Bone marrow (tissue), 2 donors: ENCODE data around the gene HPD.
"Not testable (repeated sequence)": the region's sequence is repeated elsewhere in the genome, so short reads cannot be mapped to it uniquely, and the experiment has no call there.

Experiments used
- DNase-seq, 2 donors: peaks; one replicate each; lab custom pipeline; 2025; lab: John Stamatoyannopoulos, UW

The HPD gene

DNA sequence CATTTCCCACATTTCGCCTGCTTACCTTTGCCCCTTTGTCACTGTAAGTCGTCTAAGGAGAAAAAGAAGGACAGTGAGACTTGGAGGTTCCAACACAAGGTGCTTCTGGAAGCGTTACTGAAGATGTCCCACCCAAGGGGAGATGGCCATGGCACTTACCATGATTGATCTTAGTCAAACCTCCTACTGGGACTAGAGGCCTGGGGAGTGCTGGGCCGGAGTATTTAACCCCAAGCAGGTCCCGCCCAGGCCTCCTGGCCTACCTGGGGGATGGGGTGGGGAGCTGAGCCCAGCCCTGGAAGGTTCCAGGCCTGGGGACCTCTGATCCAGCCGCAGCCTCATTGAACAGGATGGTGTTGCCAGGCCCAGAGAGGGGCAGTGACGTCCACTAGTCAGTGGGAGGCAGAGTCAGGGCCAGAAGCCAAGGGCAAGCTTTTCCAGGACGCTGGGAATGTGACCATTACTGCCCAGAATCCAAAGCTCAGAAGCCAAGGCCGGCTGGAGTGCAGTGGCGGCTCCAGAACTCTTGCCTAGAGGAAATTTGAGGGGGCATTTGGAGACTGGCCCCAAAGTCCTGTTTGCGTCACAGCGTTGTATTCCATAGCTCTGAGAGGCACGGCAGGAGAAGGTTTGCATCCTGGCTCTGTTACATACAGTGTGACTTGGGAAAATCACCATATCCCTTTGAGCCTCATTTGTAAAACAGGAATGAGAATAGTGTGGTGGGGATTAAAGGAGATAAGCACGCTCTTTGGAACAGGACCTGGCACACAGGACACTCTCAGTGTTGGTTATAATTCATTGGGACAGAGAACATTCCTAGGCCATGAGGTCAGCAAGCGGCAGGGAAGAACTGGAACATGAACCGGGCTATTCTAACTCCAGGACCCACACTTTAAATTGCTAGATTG is at the start of gene HPD:
Gene HPD, minus strand, starts transcription at position 198 of the 911 bp plus-strand sequence. Its CDS starts 36 bp downstream, at position 162.
- no peak for DNase-seq

DNA sequence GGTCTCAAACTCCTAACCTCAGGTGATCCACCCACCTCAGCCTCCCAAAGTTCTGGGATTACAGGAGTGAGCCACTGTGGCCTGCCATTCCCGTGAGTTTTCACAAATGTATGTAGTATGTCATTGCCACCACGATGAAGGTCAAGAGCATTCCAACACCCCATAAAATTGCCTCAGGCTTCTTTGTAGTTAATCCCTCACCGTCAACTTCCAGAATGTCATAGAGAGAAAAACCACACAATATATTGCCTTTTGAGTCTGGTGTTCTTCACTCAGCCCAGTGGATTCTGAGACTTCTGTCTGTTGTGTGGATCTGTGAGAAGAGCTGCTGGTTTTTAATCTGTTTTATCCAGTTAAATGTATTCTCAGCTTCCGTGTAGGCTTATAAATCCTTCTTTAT is 47.1 kb upstream of the HPD start:
- DNase-seq = no peak

DNA sequence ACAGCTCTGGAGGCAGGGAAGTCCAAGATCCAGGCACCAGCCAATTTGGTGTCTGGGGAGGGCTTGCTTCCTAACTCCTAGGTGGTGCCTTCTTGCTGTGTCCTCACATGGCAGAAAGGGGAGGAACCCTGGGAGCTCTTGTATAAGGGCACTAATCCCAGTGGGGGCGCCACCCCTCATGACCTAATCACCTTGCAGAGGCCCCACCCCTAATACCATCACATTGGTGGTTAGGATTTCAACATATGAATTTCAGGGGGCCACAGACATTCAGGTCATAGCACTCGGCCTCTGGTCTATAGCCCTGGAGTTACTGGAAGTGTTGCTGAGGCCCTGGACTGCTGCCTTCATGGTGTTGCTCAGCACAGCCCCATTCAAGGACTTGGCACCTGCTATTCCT is 44.5 kb upstream of the HPD start:
- DNase-seq = no peak

DNA sequence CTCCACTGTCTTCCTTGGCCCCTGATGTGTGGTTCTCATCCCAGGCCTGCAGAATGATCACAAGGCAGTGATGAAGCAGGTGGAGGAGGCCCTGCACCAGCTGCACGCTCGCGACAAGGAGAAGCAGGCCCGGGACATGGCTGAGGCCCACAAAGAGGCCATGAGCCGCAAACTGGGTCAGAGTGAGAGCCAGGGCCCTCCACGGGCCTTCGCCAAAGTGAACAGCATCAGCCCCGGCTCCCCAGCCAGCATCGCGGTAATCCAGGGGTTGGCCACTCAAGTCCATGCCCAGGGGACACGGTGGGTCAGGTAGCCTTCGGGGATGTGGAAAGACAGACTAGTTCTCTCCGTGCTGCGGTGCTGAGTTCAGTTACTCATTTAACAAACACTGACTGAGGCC is 40.9 kb upstream of the HPD start:
- no peak for DNase-seq

DNA sequence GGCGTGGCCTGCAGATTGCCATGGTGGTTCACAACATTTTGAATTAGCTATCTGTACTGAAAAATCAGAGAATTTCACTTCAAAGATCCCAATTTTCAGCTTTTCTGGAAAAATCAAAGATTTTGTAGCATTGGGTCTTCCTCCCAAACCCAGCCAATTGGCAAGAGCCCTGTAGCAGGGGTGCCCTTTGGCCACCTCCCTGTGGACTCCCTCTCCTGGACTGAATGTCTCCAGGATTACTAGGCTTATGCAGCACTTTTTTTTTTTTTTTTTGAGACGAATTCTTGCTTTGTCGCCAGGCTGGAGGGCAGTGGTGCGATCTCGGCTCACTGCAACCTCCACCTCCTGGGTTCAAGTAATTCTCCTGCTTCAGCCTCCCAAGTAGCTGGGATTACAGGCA is 39.6 kb upstream of the HPD start:
- DNase-seq = no peak

DNA sequence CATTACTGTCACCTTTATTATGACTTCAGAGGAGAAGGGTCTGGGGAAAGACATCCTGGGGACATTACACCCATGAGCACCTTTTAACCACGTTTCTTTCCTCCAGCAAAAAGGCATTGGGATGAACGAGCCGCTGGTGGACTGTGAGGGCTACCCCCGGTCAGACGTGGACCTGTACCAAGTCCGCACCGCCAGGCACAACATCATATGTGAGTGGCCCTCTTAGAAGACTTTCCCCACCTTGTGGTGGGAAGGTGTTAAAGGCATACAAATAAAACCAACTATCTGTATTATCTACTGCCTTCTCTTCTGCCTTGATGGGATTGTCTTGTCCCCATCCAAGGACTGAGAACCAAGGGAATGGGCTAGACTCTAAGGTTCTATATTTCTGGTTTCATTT is 36.0 kb upstream of the HPD start:
- no peak for DNase-seq

DNA sequence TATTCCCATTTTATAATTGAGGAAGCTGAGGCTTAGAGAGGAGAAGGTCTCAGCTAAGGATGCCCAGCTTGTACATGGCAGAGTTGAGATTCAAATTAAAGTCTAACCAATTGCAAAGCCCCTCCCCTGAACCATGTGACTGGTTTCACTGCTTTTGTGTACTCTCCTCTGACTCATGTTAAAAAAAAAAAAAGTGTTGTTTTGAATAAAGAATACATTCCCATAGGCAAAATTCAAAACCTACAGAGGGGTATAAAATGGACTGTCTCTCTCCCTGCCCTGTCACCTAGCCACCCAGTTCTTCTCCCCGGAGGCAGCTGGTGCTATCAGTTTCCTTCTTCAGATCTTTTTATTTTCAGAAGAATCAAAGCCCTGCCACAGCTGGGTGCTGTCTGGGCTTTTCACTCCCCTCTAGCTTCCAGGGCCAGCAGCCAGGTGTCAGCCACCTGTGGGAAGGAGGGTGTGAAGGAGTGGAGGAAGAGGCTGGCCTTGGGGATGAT is 35.4 kb upstream of the HPD start:
- DNase-seq = peak in 1 of 2 donors; percentile 11

DNA sequence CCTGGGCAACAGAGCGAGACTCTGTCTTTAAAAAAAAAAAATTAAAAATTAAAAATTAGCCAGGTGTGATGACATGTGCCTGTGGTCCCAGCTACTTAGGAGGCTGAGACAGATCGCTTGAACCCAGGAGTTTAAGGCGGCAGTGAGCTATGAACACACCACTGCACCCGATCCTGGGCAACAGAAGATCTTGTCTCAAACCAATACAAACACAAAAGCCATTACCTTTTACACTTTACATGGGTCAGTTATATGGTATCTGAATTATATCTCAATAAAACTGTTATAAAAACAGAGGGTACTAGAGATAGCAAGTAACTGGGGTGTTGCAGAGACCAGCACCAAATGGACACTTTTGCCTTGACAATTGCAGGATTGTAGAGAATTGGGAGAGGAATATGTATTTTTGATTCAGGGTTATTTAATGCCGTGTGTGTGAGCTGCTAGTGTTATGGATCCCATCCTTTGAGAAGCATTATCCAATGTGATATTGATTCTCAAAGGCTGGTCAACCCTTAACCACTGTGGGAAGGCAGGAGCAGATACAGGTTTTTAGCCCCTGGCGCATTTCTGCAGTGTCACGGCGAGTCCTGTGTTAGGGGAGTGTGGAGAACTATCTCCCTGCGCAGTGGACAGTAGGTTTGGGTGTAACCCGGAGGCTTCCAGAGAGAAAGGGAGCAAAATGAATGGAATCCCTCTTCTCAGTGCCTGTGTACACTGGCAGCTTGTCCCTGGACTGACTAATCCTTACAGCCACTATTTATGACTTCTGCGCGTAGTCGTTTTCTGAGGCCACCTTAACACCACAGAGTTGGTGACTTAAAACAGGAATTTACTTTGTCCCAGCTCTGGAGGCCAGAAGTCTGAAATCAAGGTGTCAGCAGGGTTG is 34.3 kb upstream of the HPD start:
- DNase-seq = no peak

DNA sequence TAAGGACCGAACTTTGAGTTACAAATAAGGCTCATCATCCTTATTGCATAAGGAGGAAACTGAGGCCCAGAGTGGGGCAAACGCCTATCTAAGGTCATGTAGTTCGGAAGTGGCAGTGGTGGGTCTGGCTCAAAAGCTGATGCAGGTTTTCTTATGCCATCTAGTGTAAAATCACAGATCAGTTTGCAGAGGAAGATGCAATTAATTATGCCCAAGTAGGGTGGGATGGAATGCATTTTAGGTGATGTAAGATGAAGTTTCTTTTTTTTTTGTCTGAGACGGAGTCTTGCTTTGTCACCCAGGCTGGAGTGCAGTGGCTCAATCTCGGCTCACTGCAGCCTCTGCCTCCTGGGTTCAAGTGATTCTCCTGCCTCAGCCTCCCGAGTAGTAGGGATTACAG is 31.0 kb upstream of the HPD start:
- not testable (repeated sequence) for DNase-seq

DNA sequence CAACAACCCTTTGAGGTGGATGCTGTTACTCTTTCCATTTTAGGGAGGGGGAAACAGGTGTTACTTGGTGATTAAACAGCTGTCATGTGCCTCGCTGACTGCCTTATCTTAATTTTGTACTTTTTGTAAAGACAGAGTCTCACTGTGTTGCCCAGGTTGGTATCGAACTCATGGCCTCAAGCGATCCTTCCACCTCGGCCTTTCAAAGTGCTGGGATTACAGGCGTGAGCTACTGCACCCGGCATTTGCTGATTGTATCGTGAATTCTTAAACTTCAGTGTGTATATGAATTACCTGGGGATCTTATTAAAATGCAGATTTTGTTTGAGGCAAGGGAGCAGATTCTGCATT is 30.6 kb upstream of the HPD start:
- no peak for DNase-seq

DNA sequence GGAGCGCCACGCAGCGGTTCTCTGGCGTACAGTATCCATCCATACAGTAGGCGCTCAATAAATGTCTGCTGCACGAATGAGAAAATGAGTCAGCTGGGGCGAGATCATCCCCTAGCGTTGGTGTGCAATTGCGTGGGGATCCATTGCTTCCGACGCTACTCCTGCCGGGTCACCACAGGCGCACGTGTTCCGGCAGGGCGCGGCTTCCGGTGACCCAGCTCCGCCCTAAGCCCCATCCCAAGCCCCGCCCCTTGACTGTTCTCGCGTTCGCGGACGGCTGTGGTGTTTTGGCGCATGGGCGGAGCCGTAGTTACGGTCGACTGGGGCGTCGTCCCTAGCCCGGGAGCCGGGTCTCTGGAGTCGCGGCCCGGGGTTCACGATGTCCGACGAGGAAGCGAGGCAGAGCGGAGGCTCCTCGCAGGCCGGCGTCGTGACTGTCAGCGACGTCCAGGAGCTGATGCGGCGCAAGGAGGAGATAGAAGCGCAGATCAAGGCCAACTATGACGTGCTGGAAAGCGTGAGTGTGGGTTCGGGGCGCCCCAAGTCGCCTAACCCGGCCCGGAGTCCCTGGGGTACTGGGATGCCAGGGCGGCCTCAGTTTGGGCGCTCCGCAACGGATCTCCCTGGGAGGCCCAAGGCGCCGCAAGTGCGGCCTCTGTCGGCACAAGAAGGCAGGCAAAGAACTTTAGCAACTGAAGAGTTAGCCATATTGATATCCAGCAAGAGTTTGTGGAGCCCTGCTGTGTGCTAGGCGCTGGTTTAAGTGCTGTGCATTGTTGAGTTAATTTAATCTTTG is 30.0 kb upstream of the HPD start, which contains the start of gene PSMD9:
Gene PSMD9, plus strand, starts transcription at position 313 of the 796 bp plus-strand sequence. Its CDS starts 67 bp downstream, at position 380.
- DNase-seq = peak; percentile 94

DNA sequence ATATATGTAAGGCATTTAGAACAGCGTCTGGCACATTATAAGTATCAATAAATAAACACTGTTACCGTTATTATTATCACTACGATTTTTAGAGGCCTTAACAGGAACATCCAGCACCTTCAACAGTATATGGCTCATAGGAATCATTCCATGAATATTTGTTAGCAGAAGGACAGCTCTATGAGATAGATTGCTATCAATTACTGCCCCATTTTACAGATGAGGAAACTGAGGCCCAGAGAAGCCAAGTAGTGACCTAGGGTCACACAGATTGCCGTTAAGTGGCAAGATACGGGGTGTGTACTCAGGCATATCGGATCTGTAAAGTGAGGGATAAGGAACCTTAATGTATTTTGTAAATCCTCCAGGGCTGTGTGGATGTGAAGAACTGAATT is 29.4 kb upstream of the HPD start:
- no peak for DNase-seq

DNA sequence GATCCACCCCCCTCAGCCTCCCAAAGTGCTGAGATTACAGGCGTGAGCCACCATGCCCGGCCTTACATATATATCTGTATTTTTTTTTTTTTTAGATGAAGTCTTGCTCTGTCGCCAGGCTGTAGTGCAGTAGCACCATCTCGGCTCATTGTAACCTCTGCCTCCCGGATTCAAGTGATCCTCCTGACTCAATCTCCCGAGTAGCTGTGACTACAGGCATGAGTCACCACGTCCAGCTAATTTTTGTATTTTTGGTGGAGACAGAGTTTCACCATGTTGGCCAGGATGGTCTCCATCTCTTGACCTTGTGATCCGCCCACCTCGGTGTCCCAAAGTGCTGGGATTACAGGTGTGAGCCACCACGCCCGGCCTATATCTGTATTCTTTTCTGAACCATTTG is 26.5 kb upstream of the HPD start:
- not testable (repeated sequence) for DNase-seq

DNA sequence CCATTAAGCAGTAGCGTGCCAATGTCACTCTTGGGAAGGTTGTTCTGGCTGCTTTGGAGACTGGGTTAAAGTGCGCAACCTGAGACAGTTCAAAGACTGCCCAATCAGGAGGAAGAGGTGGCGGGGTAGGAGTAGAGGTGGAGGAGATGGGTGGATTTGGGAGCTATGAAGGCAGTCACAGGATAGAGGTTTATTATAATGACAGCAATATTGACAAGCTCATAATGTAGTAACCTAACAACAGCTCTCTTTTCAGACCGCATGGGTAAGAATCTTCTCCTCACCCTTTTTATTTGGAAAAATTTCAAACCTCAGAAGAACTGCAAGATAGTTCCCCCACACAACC is 24.6 kb upstream of the HPD start:
- no peak for DNase-seq

DNA sequence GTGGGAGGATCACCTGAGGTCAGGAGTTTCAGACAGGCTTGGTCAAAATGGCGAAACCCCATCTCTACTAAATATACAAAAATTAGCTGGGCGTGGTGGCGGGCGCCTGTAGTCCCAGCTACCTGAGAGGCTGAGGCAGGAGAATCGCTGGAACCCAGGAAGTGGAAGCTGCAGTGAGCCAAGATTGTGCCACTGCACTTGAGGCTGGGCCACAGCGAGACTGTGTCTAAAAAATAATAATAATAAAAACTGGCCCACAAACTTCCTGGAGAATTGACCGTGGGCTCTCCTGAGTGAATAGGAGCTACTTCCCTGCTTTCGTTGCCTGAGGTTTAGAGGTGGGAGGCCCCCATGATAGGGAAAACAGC is 17.4 kb upstream of the HPD start:
- DNase-seq = not testable (repeated sequence)

DNA sequence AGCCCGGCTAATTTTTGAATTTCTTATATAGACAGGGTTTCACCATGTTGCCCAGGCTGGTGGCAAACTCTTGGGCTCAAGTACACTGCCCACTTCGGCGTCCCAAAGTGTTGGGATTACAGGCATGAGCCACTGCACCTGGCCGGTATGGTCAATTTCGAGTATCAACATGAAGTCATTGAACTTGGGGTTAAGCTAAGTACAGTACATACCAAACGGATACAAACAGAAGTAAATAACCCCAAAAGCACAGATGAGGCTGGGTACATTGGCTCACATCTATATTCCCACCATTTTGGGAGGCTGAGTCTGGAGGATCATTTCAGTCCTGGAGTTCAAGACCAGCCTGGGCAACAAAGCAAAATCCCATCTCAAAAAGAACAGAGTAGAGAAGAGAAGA is 16.9 kb upstream of the HPD start:
- no peak for DNase-seq

DNA sequence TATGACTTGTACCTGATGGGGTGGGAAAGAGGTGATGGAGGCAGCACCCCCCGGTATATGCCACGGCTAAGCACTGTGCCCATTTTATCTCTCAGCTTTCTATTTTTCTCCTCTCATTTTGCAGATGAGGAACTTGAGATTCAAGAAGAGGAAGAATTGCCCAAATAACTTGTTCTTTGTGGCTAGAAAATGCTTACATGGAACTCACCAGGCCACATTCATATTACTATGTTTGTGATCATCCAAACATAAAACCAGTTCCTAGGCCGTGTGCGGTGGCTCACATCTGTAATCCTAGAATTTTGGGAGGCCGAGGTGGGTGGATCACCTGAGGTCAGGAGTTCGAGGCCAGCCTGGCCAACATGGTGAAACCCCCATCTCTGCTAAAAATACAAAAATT is 15.4 kb upstream of the HPD start:
- DNase-seq = no peak

DNA sequence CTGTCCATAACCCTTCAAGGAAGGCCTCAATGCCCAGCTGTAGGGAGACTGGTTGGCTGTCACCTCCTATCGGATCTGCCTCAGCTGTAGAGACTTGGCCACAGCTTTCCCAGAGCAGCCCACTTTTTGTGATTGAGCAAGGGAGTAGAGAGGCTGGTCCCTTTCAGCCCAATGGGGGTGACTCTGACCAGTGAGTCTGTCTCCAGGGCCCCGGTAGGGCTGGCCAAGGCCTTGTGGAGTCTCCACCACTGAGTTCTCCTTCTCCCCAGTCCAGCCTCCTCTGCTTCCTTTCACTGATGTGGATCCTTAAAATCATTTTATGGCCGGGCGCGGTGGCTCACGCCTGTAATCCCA is 14.5 kb upstream of the HPD start:
- DNase-seq = no peak

DNA sequence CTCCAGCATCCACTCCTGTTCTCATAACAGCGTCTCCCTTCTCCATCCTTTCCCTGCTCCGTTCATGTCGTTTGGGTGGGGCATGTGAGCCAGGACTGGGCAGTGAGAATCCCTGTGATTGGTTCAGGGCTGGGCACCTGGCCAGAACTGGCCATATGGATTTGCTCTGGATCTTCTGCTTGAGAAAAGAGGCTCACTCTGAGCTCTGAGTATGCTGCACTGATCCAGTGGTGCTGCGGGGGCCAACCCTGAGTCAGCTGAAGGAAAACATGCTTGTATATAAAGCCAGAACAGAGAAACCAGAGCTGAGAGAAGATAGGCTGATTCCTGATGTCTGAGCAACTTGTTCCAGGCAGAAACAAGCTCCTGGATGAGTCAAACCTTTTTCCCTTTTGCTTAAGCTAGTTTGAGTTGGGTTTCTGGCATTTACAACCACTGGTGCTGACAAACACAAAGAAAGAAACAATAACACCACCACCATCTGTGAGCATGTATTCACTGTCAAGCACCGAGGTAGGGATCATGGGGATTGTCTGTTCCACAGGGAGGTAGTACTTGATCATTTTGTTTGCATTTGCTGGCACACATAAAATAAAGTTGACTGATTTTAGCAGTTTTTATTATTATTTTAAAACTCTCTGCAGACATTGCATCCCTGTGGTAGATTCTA is 14.0 kb upstream of the HPD start:
- no peak for DNase-seq

DNA sequence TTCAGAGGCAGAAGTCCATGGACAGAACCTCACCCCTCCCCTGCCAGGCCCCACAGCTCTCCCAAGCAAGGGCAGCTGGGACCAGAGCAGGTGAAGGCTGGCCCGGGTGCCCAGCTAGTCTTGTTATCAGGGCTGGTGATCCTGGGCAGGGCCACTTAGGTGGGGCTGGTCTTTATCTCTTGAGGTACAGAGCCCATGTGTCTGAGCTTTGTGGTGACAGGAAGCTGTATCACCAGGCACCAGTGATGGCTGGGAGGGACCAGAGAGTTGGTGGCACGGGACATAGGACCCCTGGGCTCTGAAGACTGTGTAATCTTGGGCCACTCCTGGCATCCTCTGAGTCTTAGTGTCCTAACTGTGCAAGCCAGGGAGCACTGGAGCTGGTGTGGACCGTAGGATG is 12.8 kb upstream of the HPD start:
- no peak for DNase-seq

DNA sequence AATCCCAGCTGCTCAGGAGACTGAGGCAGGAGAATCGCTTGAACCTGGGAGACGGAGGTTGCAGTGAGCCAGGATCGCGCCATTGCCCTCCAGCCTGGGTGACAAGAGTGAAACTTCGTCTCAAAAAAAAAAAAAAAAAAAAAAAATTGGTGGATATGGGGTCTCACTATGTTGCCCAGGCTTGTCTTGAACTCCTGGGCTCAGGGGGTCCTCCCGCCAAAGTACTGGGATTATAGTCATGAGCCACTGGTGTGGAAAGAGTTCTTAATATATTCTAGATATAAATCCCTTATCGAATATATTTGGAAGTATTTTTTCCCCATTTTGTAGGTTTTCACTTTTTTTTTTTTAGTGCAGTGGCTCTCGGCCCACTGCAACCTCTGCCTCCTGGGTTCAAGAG is 10.6 kb upstream of the HPD start:
- DNase-seq = not testable (repeated sequence)

DNA sequence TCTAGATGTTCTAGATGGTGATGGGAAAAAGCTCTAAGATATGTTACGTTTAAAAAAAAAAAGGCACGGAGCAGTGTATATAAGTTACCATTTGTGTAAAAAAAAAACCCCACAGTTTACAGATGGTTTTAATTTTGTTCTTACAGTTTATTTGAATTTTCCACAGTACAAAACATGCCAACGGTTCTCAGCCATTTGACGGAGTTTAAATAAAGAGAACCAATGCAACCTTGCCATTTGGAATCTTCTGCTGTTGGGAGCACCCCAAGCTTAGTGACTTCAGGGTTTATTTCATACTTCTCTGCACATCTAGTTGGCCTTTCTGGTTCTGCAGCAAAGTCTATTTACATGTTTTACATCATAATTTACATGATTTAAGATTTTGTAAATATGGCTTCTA is 7.7 kb upstream of the HPD start:
- no peak for DNase-seq
